ENCODE results near the gene TBC1D14.
"Not testable (repeated sequence)": the region's sequence is repeated elsewhere in the genome, so short reads cannot be mapped to it uniquely, and the experiment has no call there.

TBC1D14 gene

GRCh38 chr4:6885953-6886557 is 23.6 kb upstream of the TBC1D14 start:
- H3K9me3 ChIP-seq, result peaks cover 4% of the 10 kb centered on the region
- no peaks in the 10 kb centered on the region for H3K27me3 ChIP-seq (ENCODE audit: low read depth)
- in situ Hi-C loops (cut with MboI; ENCODE audit: low sequenced_read_pairs), result no loop called here
- no peak overlapping the region for H3K4me3 ChIP-seq
- DNase-seq (ENCODE audit: low spot score in 2 of 2), result no peak
- peaks cover 27% of the 10 kb centered on the region for H3K36me3 ChIP-seq (replicated peaks)
- H3K4me1 ChIP-seq, result no peaks in the 10 kb centered on the region

- no peak for DNase-seq (ENCODE audit: low spot score in 2 of 2)
- Histone ChIP-seq H3K4me3 (no peak overlapping the region), H3K4me1 (peaks cover under 1% of the 10 kb centered on the region; the same call in 1 of the 2 replicates), H3K36me3 (replicated peaks) (peaks cover 19% of the 10 kb centered on the region; the same call in 1 of the 2 replicates), H3K9me3 (peaks cover 4% of the 10 kb centered on the region), H3K27me3 (ENCODE audit: low read depth) (no peaks in the 10 kb centered on the region)
- in situ Hi-C loops (cut with MboI; ENCODE audit: low sequenced_read_pairs), result no loop called here
These were observed 22.7 kb upstream of the TBC1D14 start for GRCh38 chr4:6886886-6887285.

GRCh38 chr4:6887591-6888371 is 21.8 kb upstream of the TBC1D14 start:
- H3K27me3 ChIP-seq (ENCODE audit: low read depth), result no peaks in the 10 kb centered on the region
- H3K4me3 ChIP-seq, result no peak overlapping the region
- in situ Hi-C loops (cut with MboI; ENCODE audit: low sequenced_read_pairs), result no loop called here
- H3K4me1 ChIP-seq, result peaks cover 8% of the 10 kb centered on the region
- no peak for DNase-seq (ENCODE audit: low spot score in 2 of 2)
- H3K9me3 ChIP-seq, result peaks cover 4% of the 10 kb centered on the region
- peaks cover 10% of the 10 kb centered on the region; the same call in 1 of the 2 replicates for H3K36me3 ChIP-seq (replicated peaks)

- Histone ChIP-seq H3K4me1 (peaks cover 8% of the 10 kb centered on the region), H3K36me3 (replicated peaks) (peaks cover 2% of the 10 kb centered on the region; the same call in 1 of the 2 replicates), H3K4me3 (no peak overlapping the region), H3K9me3 (peaks cover 4% of the 10 kb centered on the region), H3K27me3 (ENCODE audit: low read depth) (no peaks in the 10 kb centered on the region)
- no peak for DNase-seq (ENCODE audit: low spot score in 2 of 2)
- in situ Hi-C loops (cut with MboI; ENCODE audit: low sequenced_read_pairs), result no loop called here
These were observed 21.0 kb upstream of the TBC1D14 start for GRCh38 chr4:6888506-6889071.

GRCh38 chr4:6889101-6889735 is 20.4 kb upstream of the TBC1D14 start:
- in situ Hi-C loops (cut with MboI; ENCODE audit: low sequenced_read_pairs), result no loop called here
- peaks cover 4% of the 10 kb centered on the region for H3K9me3 ChIP-seq

GRCh38 chr4:6889736-6890324 is 19.8 kb upstream of the TBC1D14 start:
- Histone ChIP-seq H3K36me3 (replicated peaks) (no peaks in the 10 kb centered on the region), H3K4me1 (peaks cover 8% of the 10 kb centered on the region), H3K27me3 (ENCODE audit: low read depth) (no peaks in the 10 kb centered on the region), H3K9me3 (peaks cover 4% of the 10 kb centered on the region), H3K4me3 (no peak overlapping the region)
- DNase-seq (ENCODE audit: low spot score in 2 of 2), result no peak
- in situ Hi-C loops (cut with MboI; ENCODE audit: low sequenced_read_pairs), result no loop called here

More at GRCh38 chr4:6889101-6889735, 20.4 kb upstream of the TBC1D14 start:
- no peak overlapping the region for H3K4me3 ChIP-seq
- no peaks in the 10 kb centered on the region for H3K27me3 ChIP-seq (ENCODE audit: low read depth)
- peaks cover 8% of the 10 kb centered on the region for H3K4me1 ChIP-seq
- H3K36me3 ChIP-seq (replicated peaks), result no peaks in the 10 kb centered on the region
- no peak for DNase-seq (ENCODE audit: low spot score in 2 of 2)

GRCh38 chr4:6890358-6890757 is 19.3 kb upstream of the TBC1D14 start:
- no peak for DNase-seq (ENCODE audit: low spot score in 2 of 2)
- H3K4me3 ChIP-seq, result no peak overlapping the region
- in situ Hi-C loops (cut with MboI; ENCODE audit: low sequenced_read_pairs), result no loop called here

GRCh38 chr4:6890971-6891370 is 18.7 kb upstream of the TBC1D14 start:
- H3K4me3 ChIP-seq; H3K4me1 ChIP-seq; DNase-seq (ENCODE audit: low spot score in 2 of 2); in situ Hi-C loops (cut with MboI; ENCODE audit: low sequenced_read_pairs); H3K9me3 ChIP-seq; H3K36me3 ChIP-seq (replicated peaks); H3K27me3 ChIP-seq (ENCODE audit: low read depth): not testable (repeated sequence)

More at GRCh38 chr4:6890358-6890757, 19.3 kb upstream of the TBC1D14 start:
- Histone ChIP-seq H3K4me1 (peaks cover 8% of the 10 kb centered on the region), H3K9me3 (peaks cover 4% of the 10 kb centered on the region), H3K27me3 (ENCODE audit: low read depth) (no peaks in the 10 kb centered on the region), H3K36me3 (replicated peaks) (no peaks in the 10 kb centered on the region)

- Histone ChIP-seq H3K4me3 (no peak overlapping the region), H3K9me3 (peaks cover 4% of the 10 kb centered on the region), H3K4me1 (peaks cover 13% of the 10 kb centered on the region), H3K36me3 (replicated peaks) (no peaks in the 10 kb centered on the region), H3K27me3 (ENCODE audit: low read depth) (no peaks in the 10 kb centered on the region)
- in situ Hi-C loops (cut with MboI; ENCODE audit: low sequenced_read_pairs), result no loop called here
- DNase-seq (ENCODE audit: low spot score in 2 of 2), result no peak
These were observed 18.0 kb upstream of the TBC1D14 start for GRCh38 chr4:6891436-6892170.

GRCh38 chr4:6892190-6892908 is 17.3 kb upstream of the TBC1D14 start:
- peaks cover 13% of the 10 kb centered on the region for H3K4me1 ChIP-seq
- DNase-seq (ENCODE audit: low spot score in 2 of 2), result peak; percentile 43 to 78
- no peaks in the 10 kb centered on the region for H3K27me3 ChIP-seq (ENCODE audit: low read depth)
- peaks cover 4% of the 10 kb centered on the region for H3K9me3 ChIP-seq
- no peak overlapping the region for H3K4me3 ChIP-seq
- H3K36me3 ChIP-seq (replicated peaks), result no peaks in the 10 kb centered on the region
- in situ Hi-C loops (cut with MboI; ENCODE audit: low sequenced_read_pairs), result no loop called here

GRCh38 chr4:6892909-6893202 is 16.8 kb upstream of the TBC1D14 start:
- peaks cover 13% of the 10 kb centered on the region for H3K4me1 ChIP-seq
- in situ Hi-C loops (cut with MboI; ENCODE audit: low sequenced_read_pairs), result no loop called here
- H3K36me3 ChIP-seq (replicated peaks), result no peaks in the 10 kb centered on the region
- no peaks in the 10 kb centered on the region for H3K27me3 ChIP-seq (ENCODE audit: low read depth)
- H3K9me3 ChIP-seq, result peaks cover 4% of the 10 kb centered on the region
- DNase-seq (ENCODE audit: low spot score in 2 of 2), result no peak
- H3K4me3 ChIP-seq, result no peak overlapping the region

- H3K36me3 ChIP-seq (replicated peaks), result no peaks in the 10 kb centered on the region
- no peak overlapping the region for H3K4me3 ChIP-seq
- no peaks in the 10 kb centered on the region for H3K27me3 ChIP-seq (ENCODE audit: low read depth)
- in situ Hi-C loops (cut with MboI; ENCODE audit: low sequenced_read_pairs), result no loop called here
- DNase-seq (ENCODE audit: low spot score in 2 of 2), result no peak
- peaks cover 4% of the 10 kb centered on the region for H3K9me3 ChIP-seq
- peaks cover 13% of the 10 kb centered on the region for H3K4me1 ChIP-seq
These were observed 16.1 kb upstream of the TBC1D14 start for GRCh38 chr4:6893449-6894085.

All from HAP-1 (cell line).